ENCODE data around the gene CRABP2. TPM values are rescaled to one million over a fixed set of nuclear protein-coding genes. Genes with fewer than 3 reads are reported as not detected.

Gene CRABP2
- total and polyA plus RNA-seq, 2 of the 4 experiments (the other 2 are of a cell fraction): 6.3 to 15.7 TPM

- intact Hi-C loops (cut with micrococcal nuclease): no loop called here
- BruUV-seq (replicated peaks): no TSS peak
These were observed 34.9 kb upstream of the CRABP2 start for GRCh38 chr1:156740237-156740740.

More at GRCh38 chr1:156740237-156740740, 34.9 kb upstream of the CRABP2 start:
- Histone ChIP-seq H2AK5ac (ENCODE audit: low read depth, low read length) (peak overlapping the region; percentile 96), H3K56ac (ENCODE audit: extremely low read depth, insufficient read depth, low read length) (peak overlapping the region; percentile 64), H3K14ac (replicated peaks; ENCODE audit: low read depth, low read length) (peak overlapping the region; percentile 97), H3K79me1 (ENCODE audit: low read depth in 1 of 2, low read length in 2 of 2) (peaks cover 4 to 53% of the 10 kb centered on the region in 2 experiments), H2BK5ac (ENCODE audit: low read depth, low read length, poor library complexity, severe bottlenecking) (peak overlapping the region; percentile 49), H3K36me3 (ENCODE audit: control insufficient read depth, insufficient read depth, low read length) (peaks cover 44% of the 10 kb centered on the region), H3K27ac (ENCODE audit: insufficient read depth, low read length) (peak overlapping the region; percentile 57), H3K4me1 (ENCODE audit: control insufficient read depth, insufficient read depth, low read length) (0 out of 2 replicates have a peak, but pooled peaks cover 2% of the 10 kb centered on the region), H2BK20ac (ENCODE audit: low read depth, low read length) (no peak overlapping the region), H2AK9ac (replicated peaks; ENCODE audit: low read depth, low read length, poor library complexity) (peak overlapping the region; percentile 99), H3K4me3 (ENCODE audit: insufficient read depth, low read depth, low read length) (peak overlapping the region; percentile 56), H4K20me1 (ENCODE audit: insufficient read depth, low read length) (0 out of 2 replicates have a peak, but pooled peaks cover 4% of the 10 kb centered on the region), H3K4me2 (ENCODE audit: low read depth, low read length) (peak overlapping the region; percentile 92), H3K18ac (ENCODE audit: low read depth, low read length) (no peak overlapping the region), H4K8ac (ENCODE audit: low read depth in 2 of 2, low read length in 2 of 2) (peak overlapping the region; percentile 78 to 86), H4K91ac (ENCODE audit: insufficient read depth, low read depth, low read length) (peak overlapping the region; percentile 74), H3K4ac (ENCODE audit: low read depth, low read length) (peak overlapping the region; percentile 92), H3K9me3 (ENCODE audit: control insufficient read depth, insufficient read depth, low read length) (no peaks in the 10 kb centered on the region), H2BK15ac (ENCODE audit: low read depth, low read length) (no peak overlapping the region), H3K9ac (ENCODE audit: low read depth, low read length) (peak overlapping the region; percentile 77), H2AFZ (replicated peaks; ENCODE audit: low read length, poor library complexity) (peak overlapping the region; percentile 97), H3K27me3 (ENCODE audit: control insufficient read depth, insufficient read depth, low read length) (no peaks in the 10 kb centered on the region), H4K5ac (ENCODE audit: low read depth, low read length) (peak overlapping the region; percentile 54), H2BK120ac (ENCODE audit: low read depth, low read length) (no peak overlapping the region), H3K23ac (ENCODE audit: low read depth, low read length) (peak overlapping the region; percentile 85), H3K9me1 (ENCODE audit: insufficient read depth, low read length) (peaks cover 2% of the 10 kb centered on the region; the same call in 1 of the 2 replicates)
- dilution Hi-C loops (cut with HindIII; ENCODE audit: low sequenced_read_pairs, unreplicated experiment) (no loop called here), in situ Hi-C loops (cut with MboI; ENCODE audit: low sequenced_read_pairs) (no loop called here)
- no CpG with 5 or more reads among the region's 7 CpGs for WGBS, 2 experiments (ENCODE audit: extremely low coverage in 2 of 2, insufficient read length in 1 of 2)
- ATAC-seq (ENCODE audit: low read depth) (peak; percentile 4), DNase-seq (no peak)
- POLR2A ChIA-PET (ENCODE audit: unreplicated experiment): no interaction called here
- TF ChIP-seq MAFK (IDR thresholded peaks at IDR 0.05; ENCODE audit: low read depth, low read length): peak; percentile 28; the same call in 1 of the 2 replicates
- TF ChIP-seq, protein P1, sequence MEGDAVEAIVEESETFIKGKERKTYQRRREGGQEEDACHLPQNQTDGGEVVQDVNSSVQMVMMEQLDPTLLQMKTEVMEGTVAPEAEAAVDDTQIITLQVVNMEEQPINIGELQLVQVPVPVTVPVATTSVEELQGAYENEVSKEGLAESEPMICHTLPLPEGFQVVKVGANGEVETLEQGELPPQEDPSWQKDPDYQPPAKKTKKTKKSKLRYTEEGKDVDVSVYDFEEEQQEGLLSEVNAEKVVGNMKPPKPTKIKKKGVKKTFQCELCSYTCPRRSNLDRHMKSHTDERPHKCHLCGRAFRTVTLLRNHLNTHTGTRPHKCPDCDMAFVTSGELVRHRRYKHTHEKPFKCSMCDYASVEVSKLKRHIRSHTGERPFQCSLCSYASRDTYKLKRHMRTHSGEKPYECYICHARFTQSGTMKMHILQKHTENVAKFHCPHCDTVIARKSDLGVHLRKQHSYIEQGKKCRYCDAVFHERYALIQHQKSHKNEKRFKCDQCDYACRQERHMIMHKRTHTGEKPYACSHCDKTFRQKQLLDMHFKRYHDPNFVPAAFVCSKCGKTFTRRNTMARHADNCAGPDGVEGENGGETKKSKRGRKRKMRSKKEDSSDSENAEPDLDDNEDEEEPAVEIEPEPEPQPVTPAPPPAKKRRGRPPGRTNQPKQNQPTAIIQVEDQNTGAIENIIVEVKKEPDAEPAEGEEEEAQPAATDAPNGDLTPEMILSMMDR (conservative IDR thresholded peaks at IDR 0.05; ENCODE audit: low read depth, low read length): no peak
- CTCF ChIA-PET: no interaction called here
